GM18508 (cell line): Measurements from ENCODE around the gene QPCTL.

Experiments used
- ATAC-seq: cut with Tn5 transposase; IDR thresholded peaks from one replicate; pipeline ENCODE4 v1.9.1; 2021; ENCODE audit warnings: moderate number of reproducible peaks; ENCODE audit not compliant: insufficient read depth, unreplicated experiment

QPCTL gene

DNA sequence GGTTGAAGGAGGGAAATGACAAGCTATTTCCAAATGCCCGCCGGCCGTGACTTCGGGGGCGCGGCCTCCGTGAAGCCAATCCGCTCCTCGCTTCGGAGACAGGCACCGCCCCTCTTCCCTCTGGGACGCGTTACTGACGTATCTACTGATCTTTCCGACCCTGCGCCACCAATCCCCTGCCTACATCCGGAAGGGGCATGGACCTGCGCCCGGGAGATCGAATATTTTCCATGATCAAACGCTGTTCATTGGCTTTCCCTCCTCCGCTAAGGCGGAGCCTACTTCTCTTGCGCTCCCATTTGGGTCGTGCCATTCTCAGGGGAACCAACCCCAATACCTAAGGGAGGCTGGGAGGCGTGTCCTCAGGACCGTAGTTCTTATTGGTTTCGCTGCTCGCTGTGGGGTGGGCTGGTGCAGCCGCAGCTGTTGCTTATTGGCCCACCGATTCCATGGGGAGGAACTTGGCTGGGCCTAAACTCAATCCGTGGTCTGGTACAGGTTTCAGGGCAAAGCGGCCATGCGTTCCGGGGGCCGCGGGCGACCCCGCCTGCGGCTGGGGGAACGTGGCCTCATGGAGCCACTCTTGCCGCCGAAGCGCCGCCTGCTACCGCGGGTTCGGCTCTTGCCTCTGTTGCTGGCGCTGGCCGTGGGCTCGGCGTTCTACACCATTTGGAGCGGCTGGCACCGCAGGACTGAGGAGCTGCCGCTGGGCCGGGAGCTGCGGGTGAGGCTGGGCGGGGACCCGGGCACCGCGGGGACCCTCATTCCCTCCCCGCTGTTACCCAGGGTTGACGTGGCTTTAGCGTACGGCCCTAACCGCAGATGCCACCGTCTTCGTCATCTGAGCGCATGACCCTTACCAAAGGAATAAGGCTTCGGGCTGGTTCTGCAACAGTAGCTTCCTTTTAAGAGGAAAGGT, at the start of gene QPCTL:
Gene QPCTL (plus strand): TSS at position 480 of the 919 bp plus-strand sequence. CDS start 38 bp downstream, at position 518.
- peak; percentile 64 for ATAC-seq

GRCh38 chr19:45643024-45643926, 49.2 kb upstream of the QPCTL start:
- no peak for ATAC-seq

DNA sequence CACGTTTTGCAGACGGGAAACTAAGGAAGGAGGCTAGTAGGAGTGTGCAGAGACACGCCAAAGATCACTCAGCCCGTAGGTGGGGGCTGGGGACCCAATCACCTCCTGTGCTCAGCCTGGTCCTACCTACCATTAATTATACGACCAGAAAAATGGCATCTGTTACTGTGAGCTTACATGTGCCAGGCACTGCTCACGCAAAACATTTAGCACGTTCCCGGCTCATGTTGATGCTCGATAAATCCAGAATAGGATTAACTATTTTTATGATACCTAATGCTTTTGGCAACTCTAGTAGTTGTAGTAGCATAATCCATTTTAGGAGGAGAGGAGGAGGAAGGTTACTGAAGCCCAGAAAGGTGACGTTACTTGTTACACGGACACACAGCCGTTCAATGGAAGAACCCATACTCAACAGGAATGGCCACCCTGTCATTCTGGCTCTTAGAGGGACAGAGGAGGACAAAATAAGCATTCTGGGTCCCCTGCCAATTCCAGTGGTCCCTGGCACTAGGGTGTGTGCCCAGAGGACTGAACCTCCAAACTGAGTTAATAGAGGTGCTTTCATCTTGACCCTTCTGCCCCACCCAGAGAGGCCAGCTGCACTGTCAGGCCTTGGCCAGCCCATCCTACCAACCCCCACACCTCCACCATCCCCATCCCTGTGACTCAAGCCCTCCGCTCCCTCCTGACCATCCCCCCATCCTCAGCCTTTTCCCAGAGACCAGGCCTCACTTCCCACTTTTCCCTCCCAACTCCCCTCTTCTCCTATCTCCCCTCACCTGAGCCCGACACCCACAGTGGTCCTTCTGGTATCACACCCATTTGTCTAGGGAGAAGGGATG, 48.3 kb upstream of the QPCTL start:
- ATAC-seq: no peak

DNA sequence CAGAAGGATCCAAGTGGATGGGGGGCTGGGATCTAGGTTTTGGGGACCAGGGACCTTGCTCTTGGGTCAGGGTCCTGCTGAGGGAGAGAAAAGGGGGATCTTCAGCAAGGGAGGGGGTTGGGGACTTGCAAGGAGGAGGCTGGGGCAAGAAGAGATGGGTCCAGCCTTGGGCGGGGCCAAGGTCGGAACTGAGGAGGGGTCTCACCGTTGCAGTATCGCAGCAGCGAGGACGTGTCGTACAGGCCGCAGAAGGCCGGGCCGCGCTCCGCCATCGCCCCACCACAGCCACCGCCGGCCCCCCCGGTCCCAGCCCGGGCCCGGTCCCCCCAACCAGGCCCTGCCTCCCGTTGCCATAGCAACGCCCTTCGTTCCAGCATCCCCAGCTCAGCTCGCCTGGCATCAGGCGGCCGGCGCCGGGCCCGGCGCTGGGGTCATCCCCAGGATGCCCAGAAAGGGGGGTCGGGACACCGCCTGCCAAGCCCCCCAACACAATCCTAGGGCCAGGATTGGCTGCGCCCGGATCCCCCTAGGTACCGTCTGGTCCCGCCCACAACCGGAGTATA, 47.3 kb upstream of the QPCTL start:
- no peak for ATAC-seq

GRCh38 chr19:45645631-45646344, 46.7 kb upstream of the QPCTL start:
- ATAC-seq: no peak

GRCh38 chr19:45646345-45646698, 46.1 kb upstream of the QPCTL start:
- ATAC-seq: no peak

DNA sequence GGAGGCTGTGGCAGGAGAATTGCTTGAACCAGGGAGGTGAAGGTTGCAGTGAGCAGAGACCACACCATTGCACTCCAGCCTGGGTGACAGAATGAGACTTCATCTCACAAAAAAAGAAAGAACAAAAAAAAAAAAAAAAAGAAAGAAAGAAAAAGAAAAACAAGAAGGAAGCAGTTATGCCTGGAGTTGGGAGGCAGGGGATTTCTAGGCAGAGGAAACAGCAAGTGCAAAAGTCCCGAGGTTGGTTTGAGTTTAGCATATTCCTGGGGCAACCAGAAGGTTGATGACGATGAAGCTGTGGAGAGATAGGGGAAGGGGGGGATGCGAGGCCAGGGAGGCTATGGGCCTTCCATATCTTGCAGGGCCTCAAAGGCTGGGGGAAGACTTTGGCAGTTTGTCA, 41.7 kb upstream of the QPCTL start:
- no peak for ATAC-seq

- no peak for ATAC-seq
These were observed 38.8 kb upstream of the QPCTL start for GRCh38 chr19:45653634-45654033.

GRCh38 chr19:45655073-45655472, 37.4 kb upstream of the QPCTL start:
- no peak for ATAC-seq

GRCh38 chr19:45657520-45658167, 34.8 kb upstream of the QPCTL start:
- no peak for ATAC-seq

DNA sequence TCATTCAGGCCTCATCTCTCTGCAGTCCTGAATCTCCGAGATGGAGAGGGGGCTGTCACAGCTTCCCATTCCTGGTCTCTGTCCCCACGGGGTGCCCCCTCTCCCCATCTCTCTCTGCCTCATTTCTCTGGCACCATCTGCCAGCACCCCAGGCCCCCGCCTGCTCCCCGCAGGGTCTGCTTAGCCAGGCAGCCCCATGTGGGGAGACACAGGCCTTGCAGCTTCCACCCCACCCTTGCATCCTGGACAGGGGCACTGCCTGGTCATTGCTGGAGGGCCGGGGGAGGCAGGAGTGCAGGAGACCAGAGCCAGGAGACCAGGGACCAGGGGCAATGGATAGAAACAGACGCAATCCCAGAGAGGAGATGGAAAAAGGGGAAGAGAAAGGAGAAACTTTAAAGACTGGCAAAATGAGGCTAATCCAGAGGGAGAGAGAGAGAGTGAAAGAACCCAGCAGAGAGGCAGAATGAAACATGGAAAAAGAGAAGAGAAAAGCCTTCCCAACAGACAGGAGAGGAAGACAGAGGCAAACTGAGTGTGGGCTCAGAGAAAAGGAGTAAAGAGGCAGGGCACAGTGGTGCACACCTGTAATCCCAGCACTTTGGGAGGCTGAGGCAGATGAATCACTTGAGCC, 33.3 kb upstream of the QPCTL start:
- ATAC-seq: no peak

- ATAC-seq: no peak
These were observed 31.8 kb upstream of the QPCTL start for GRCh38 chr19:45660636-45661035.

DNA sequence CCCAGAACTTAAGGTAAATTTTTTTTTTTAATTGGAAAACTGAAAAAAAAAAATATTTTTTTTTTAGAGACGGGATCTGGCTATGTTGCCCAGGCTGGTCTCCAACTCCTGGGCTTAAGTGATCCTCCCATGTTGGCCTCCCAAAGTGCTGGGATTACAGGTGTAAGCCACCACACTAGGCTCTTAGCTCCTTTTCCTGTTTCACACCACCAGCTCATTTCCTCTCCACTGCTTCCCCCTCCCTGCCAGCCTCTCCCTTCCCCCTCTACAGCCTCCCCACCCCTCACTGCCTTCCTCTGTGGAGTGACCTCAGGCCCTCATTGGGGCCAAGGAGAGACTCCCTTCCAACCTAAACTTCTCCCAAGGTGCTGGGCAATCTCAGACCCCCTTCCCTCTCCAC, 28.7 kb upstream of the QPCTL start:
- ATAC-seq: no peak

DNA sequence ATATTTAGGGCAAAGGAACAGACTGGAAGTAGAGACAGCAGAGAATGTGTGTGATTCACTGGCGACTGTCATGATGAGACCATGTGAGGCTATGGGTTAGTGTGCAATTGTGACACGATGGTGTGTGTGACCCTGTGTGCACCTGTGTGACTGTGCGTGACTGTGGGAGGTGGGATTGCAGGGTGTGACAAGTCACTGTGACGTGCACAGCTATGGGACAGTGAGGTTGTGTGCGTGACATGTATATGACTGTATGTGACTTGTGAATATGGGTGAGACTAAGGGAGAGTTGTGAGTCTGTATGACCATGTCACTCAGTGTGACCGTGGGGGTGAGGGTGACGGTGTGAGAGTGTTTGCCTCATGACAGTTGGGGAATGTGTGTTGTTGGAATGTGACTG, 27.9 kb upstream of the QPCTL start:
- ATAC-seq: no peak

DNA sequence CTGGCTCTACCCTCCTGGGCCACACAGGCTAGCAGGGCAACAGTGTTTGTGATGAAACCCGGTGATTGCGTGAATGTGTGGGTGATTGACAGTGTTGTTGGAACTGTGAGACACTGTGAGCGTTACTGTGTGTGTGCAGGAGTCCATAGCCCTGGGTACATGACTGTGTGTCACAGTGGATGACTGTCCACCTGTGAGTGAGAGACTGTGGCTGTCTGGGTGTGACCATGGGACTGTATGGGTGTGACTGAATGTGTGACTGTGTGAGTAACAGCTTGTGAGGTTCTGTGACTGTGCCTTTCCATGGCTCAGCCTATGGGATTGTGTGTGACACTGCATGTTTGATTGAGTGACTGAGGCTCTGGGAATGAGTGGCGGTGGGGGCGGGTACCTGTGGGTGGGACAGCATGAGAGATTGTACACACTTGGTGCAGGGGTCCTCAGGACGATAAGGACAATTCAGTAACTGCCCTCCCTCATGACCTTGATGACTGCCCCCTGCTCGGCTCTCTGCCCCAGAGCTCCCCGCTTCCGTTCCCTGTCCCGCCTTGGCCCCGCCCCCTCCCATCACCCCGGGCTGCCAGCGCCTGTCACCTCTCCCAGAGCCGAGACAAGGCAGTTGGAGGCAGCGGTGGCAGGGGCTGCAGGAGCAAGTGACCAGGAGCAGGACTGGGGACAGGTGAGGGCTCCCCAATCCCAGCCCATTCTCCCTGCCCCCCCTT, 24.7 kb upstream of the QPCTL start, which contains the start of gene GIPR:
Gene GIPR (plus strand): TSS at position 602 of the 722 bp plus-strand sequence. CDS start 1,300 bp downstream, outside the sequence.
- ATAC-seq: no peak

- no peak for ATAC-seq
These were observed 24.1 kb upstream of the QPCTL start for GRCh38 chr19:45668342-45668871.

DNA sequence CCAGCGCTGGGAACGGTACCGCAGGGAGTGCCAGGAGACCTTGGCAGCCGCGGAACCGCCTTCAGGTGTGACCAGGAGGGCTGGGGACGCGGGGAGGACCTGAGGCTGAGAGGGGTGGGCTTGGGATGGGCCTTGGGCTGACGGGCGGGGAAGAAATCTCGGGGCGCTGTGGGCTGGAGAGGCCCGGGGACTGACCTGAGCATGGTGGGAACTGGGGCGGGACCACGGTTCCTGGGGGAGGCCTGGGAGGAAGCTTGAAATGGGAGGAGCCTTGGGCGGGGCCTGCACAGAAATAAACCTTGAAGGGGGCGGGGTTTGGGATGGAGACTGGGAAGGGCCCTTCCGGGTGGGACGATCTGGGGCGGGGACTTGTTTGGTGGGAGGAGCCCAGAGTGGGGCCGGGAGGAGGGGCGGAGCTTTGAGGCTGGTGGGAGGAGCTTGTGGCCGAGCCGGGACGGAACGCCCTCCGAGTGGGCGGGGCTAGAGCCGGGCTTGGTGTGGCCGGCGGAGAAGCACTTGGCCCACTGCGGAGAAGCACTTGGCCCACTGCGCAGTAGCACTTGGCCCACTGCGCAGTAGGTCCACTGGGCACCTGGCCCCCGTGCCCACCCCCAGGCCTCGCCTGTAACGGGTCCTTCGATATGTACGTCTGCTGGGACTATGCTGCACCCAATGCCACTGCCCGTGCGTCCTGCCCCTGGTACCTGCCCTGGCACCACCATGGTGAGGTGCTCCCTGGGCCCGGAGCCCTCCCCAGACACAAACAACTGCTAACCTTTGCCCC, 21.6 kb upstream of the QPCTL start:
- no peak for ATAC-seq
